HepG2 (cell line): ENCODE data around the gene CCT8. TPM values are rescaled to one million over a fixed set of nuclear protein-coding genes. Genes with fewer than 3 reads are reported as not detected.

Experiments
- MXD4 ChIP-seq: IDR thresholded peaks from 2 replicates; pipeline ENCODE4 v1.6.1; 2016; ENCODE audit warnings: mild to moderate bottlenecking, missing biosample characterization, missing genetic modification reagents
- NR1H2 ChIP-seq: sonication (generic); formaldehyde crosslinking; IDR thresholded peaks from 2 replicates; pipeline ENCODE4 v1.8.1; 2022; ENCODE audit warnings: low read depth, missing genetic modification reagents, borderline replicate concordance
- PHF20 ChIP-seq: sonication (generic); formaldehyde crosslinking; IDR thresholded peaks from 2 replicates; pipeline ENCODE4 v1.5.0; 2020; ENCODE audit warnings: mild to moderate bottlenecking, missing genetic modification reagents
- POLR2A ChIP-seq, 2 experiments: IDR thresholded peaks; 2 replicates each; pipeline ENCODE4 v1.6.1; 2011; ENCODE audit warnings: low read depth in 2 of 2, low read length in 2 of 2, mild to moderate bottlenecking in 1 of 2, moderate library complexity in 1 of 2; ENCODE audit not compliant: insufficient read depth in 1 of 2
- PRMT3 ChIP-seq: sonication (generic); formaldehyde crosslinking; IDR thresholded peaks from 2 replicates; pipeline ENCODE4 v1.8.1; 2022; ENCODE audit warnings: low read depth, mild to moderate bottlenecking, moderate library complexity, missing genetic modification reagents, borderline replicate concordance
- TGIF2 ChIP-seq: IDR thresholded peaks from 2 replicates; pipeline ENCODE4 v1.6.1; 2016; ENCODE audit warnings: control low read depth, missing compliant biosample characterization
- ZNF354B ChIP-seq: sonication (generic); formaldehyde crosslinking; IDR thresholded peaks from 2 replicates; pipeline ENCODE4 v1.8.0; 2022; ENCODE audit warnings: mild to moderate bottlenecking, missing genetic modification reagents
- ZNF607 ChIP-seq: sonication (generic); formaldehyde crosslinking; IDR thresholded peaks from 2 replicates; pipeline ENCODE4 v1.5.1; 2020; ENCODE audit warnings: missing genetic modification reagents, mild to moderate bottlenecking, borderline replicate concordance
- ZNF720 ChIP-seq: sonication (generic); formaldehyde crosslinking; IDR thresholded peaks from 2 replicates; pipeline ENCODE4 v1.4.0; 2020; ENCODE audit warnings: missing genetic modification reagents
- ZNF746 ChIP-seq: sonication (generic); formaldehyde crosslinking; IDR thresholded peaks from 2 replicates; pipeline ENCODE4 v1.8.0; 2022; ENCODE audit warnings: mild to moderate bottlenecking, missing genetic modification reagents
- ZSCAN25 ChIP-seq: sonication (generic); formaldehyde crosslinking; IDR thresholded peaks from 2 replicates; pipeline ENCODE4 v1.8.0; 2022; ENCODE audit warnings: mild to moderate bottlenecking, missing genetic modification reagents
- polyA plus RNA-seq, 8 experiments: library from polyadenylated mRNA; depleted of rRNA in 3 of 8; stranded (reverse) in 7 of 8; unstranded in 1 of 8; fragments of >200 nt; fragmentation: Illumina TruSeq in 4 of 8; extraction: Trizol in 4 of 8; gene quantifications; 2 replicates each; pipeline versions ENCODE4 v1.2.1 to v1.2.3, GENCODE V29; 2011 to 2016; ENCODE audit warnings: low read depth in 4 of 8, missing spikeins in 1 of 8, mixed read lengths in 1 of 8; ENCODE audit not compliant: insufficient read depth in 1 of 8
- total RNA-seq, 5 experiments: library from RNA; depleted of rRNA; stranded (reverse); fragments of >200 nt; fragmentation: Illumina TruSeq; extraction: Trizol; gene quantifications; 2 replicates each; pipeline ENCODE4 v1.2.3, GENCODE V29; 2016; ENCODE audit warnings: low read depth in 1 of 5
- TF ChIP-seq, protein P1 (sequence below): sonication (generic); formaldehyde crosslinking; IDR thresholded peaks from 2 replicates; pipeline ENCODE4 v1.5.0; 2020; ENCODE audit warnings: missing genetic modification reagents, mild to moderate bottlenecking, borderline replicate concordance
- TF ChIP-seq, protein P2 (sequence below): sonication (generic); formaldehyde crosslinking; IDR thresholded peaks from 2 replicates; pipeline ENCODE4 v1.4.0; 2020; ENCODE audit warnings: mild to moderate bottlenecking, missing genetic modification reagents
- TF ChIP-seq, protein P3 (sequence below): sonication (generic); formaldehyde crosslinking; IDR thresholded peaks from 2 replicates; pipeline ENCODE4 v1.8.0; 2022; ENCODE audit warnings: missing genetic modification reagents, mild to moderate bottlenecking, moderate library complexity, borderline replicate concordance
- TF ChIP-seq, protein P4 (sequence below): sonication (generic); formaldehyde crosslinking; conservative IDR thresholded peaks from 2 replicates; pipeline ENCODE4 v1.4.0; 2020; ENCODE audit warnings: mild to moderate bottlenecking, missing genetic modification reagents, moderate library complexity
- TF ChIP-seq, protein P5 (sequence below): sonication (generic); formaldehyde crosslinking; IDR thresholded peaks from 2 replicates; pipeline ENCODE4 v1.8.0; 2022; ENCODE audit warnings: mild to moderate bottlenecking, missing genetic modification reagents; ENCODE audit not compliant: insufficient replicate concordance
- TF ChIP-seq, protein P6 (sequence below): sonication (generic); formaldehyde crosslinking; IDR thresholded peaks from 2 replicates; pipeline ENCODE4 v1.8.0; 2022; ENCODE audit warnings: missing genetic modification reagents, low read depth, mild to moderate bottlenecking, borderline replicate concordance

The CCT8 gene
- total and polyA plus RNA-seq, 2 of the 13 experiments (the other 11 are each of a cell fraction or from before 2014, with no cell fraction given), result 127 to 325 TPM

DNA sequence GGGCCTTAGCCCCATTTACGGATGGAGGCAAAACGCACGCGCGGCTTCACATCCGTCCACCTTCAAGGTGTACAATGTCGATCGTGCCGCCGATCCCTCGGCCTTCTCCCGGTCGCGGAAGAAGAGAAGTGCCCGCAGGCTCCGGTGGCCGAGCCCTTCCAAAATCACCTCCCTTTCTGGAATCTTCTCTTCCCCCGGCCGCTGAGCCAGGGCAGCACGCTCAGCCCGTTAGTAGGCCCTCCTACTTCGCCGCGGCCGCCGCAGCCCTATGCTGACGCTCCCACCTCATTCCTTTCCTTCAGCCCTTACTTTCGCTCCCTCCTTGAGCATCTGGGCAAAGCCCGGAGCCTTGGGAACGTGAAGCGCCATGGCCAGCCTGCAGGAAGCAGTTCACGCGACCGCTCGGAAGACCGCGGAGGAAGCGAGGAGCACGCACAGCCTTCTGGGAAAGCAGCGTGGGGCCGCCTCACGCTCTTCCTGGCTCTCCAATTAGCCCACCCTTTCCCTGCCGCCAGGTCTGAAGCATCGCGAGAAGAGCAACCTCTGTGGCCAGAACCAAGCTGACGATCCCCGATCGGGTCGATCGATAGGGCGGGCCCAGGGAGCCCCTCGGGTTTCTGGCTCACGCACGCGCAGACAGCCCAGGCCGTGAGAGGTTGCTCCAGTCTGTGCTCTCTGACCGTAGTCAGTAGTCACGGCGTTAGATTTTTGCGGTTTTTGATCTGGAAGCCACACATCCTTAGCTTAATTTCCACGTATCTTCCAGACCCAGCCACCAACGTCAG is at the start of gene CCT8 (continued):
- peak; percentile 81; the same call in 1 of the 2 replicates for TF ChIP-seq ZNF607 (CRISPR knock-in tag)
- TF ChIP-seq ZNF720 (CRISPR knock-in tag), result no peak
- TF ChIP-seq, protein P1, sequence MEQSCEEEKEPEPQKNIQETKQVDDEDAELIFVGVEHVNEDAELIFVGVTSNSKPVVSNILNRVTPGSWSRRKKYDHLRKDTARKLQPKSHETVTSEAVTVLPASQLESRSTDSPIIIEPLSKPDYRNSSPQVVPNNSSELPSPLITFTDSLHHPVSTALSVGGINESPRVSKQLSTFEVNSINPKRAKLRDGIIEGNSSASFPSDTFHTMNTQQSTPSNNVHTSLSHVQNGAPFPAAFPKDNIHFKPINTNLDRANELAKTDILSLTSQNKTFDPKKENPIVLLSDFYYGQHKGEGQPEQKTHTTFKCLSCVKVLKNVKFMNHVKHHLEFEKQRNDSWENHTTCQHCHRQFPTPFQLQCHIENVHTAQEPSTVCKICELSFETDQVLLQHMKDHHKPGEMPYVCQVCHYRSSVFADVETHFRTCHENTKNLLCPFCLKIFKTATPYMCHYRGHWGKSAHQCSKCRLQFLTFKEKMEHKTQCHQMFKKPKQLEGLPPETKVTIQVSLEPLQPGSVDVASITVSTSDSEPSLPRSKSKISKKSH (CRISPR knock-in tag), result peak; percentile 98
- TF ChIP-seq, protein P2, sequence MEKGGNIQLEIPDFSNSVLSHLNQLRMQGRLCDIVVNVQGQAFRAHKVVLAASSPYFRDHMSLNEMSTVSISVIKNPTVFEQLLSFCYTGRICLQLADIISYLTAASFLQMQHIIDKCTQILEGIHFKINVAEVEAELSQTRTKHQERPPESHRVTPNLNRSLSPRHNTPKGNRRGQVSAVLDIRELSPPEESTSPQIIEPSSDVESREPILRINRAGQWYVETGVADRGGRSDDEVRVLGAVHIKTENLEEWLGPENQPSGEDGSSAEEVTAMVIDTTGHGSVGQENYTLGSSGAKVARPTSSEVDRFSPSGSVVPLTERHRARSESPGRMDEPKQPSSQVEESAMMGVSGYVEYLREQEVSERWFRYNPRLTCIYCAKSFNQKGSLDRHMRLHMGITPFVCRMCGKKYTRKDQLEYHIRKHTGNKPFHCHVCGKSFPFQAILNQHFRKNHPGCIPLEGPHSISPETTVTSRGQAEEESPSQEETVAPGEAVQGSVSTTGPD, result no peak
- peak; percentile 83 for TF ChIP-seq ZSCAN25 (CRISPR knock-in tag)
- TF ChIP-seq MXD4 (CRISPR knock-in tag), result peak; percentile 82; the same call in 1 of the 2 replicates
- TF ChIP-seq, protein P3, sequence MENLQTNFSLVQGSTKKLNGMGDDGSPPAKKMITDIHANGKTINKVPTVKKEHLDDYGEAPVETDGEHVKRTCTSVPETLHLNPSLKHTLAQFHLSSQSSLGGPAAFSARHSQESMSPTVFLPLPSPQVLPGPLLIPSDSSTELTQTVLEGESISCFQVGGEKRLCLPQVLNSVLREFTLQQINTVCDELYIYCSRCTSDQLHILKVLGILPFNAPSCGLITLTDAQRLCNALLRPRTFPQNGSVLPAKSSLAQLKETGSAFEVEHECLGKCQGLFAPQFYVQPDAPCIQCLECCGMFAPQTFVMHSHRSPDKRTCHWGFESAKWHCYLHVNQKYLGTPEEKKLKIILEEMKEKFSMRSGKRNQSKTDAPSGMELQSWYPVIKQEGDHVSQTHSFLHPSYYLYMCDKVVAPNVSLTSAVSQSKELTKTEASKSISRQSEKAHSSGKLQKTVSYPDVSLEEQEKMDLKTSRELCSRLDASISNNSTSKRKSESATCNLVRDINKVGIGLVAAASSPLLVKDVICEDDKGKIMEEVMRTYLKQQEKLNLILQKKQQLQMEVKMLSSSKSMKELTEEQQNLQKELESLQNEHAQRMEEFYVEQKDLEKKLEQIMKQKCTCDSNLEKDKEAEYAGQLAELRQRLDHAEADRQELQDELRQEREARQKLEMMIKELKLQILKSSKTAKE (CRISPR knock-in tag), result no peak
- peak; percentile 40; the same call in 1 of the 2 replicates for TF ChIP-seq PRMT3 (CRISPR knock-in tag)
- TF ChIP-seq, protein P4, sequence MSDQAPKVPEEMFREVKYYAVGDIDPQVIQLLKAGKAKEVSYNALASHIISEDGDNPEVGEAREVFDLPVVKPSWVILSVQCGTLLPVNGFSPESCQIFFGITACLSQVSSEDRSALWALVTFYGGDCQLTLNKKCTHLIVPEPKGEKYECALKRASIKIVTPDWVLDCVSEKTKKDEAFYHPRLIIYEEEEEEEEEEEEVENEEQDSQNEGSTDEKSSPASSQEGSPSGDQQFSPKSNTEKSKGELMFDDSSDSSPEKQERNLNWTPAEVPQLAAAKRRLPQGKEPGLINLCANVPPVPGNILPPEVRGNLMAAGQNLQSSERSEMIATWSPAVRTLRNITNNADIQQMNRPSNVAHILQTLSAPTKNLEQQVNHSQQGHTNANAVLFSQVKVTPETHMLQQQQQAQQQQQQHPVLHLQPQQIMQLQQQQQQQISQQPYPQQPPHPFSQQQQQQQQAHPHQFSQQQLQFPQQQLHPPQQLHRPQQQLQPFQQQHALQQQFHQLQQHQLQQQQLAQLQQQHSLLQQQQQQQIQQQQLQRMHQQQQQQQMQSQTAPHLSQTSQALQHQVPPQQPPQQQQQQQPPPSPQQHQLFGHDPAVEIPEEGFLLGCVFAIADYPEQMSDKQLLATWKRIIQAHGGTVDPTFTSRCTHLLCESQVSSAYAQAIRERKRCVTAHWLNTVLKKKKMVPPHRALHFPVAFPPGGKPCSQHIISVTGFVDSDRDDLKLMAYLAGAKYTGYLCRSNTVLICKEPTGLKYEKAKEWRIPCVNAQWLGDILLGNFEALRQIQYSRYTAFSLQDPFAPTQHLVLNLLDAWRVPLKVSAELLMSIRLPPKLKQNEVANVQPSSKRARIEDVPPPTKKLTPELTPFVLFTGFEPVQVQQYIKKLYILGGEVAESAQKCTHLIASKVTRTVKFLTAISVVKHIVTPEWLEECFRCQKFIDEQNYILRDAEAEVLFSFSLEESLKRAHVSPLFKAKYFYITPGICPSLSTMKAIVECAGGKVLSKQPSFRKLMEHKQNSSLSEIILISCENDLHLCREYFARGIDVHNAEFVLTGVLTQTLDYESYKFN (CRISPR knock-in tag), result peak; percentile 58
- TF ChIP-seq, protein P5, sequence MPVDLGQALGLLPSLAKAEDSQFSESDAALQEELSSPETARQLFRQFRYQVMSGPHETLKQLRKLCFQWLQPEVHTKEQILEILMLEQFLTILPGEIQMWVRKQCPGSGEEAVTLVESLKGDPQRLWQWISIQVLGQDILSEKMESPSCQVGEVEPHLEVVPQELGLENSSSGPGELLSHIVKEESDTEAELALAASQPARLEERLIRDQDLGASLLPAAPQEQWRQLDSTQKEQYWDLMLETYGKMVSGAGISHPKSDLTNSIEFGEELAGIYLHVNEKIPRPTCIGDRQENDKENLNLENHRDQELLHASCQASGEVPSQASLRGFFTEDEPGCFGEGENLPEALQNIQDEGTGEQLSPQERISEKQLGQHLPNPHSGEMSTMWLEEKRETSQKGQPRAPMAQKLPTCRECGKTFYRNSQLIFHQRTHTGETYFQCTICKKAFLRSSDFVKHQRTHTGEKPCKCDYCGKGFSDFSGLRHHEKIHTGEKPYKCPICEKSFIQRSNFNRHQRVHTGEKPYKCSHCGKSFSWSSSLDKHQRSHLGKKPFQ (CRISPR knock-in tag), result peak; percentile 22
- TF ChIP-seq, protein P6, sequence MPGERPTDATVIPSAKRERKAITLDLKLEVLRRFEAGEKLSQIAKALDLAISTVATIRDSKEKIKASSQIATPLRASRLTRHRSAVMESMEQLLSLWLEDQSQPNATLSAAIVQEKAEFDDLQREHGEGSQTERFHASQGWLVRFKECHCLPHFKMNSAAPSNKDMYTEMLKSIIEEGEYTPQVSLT, result no peak
- TF ChIP-seq ZNF354B (CRISPR knock-in tag), result no peak
- TF ChIP-seq NR1H2 (CRISPR knock-in tag), result no peak
- no peak for TF ChIP-seq TGIF2 (CRISPR knock-in tag)
- peak; percentile 91 for TF ChIP-seq PHF20 (CRISPR knock-in tag)
- TF ChIP-seq ZNF746 (CRISPR knock-in tag), result peak; percentile 47; the same call in 1 of the 2 replicates
- TF ChIP-seq POLR2A (IDR thresholded peaks at IDR 0.05; ENCODE audit: insufficient read depth in 1 of 2, low read depth in 2 of 2, low read length in 2 of 2), result peak; percentile 95 to 97
